Natural killer cell treated with Interleukin-12 subunit alpha and Interleukin-12 subunit beta and Interleukin-15 and Interleukin-18, amount 100 ng/mL, for 72 hours (primary cell): ENCODE results near the gene STAU1. TPM values are rescaled to one million over a fixed set of nuclear protein-coding genes. Genes with fewer than 3 reads are reported as not detected.

Experiments
- ATAC-seq, 2 donors: fragments of 150-1000 bp; cut with Tn5 transposase in 1 of 2; sonication (Bioruptor Pico), chemical (Tn5 transposase) in 1 of 2; 2 replicates each; pipeline ENCODE4 v1.10.0; 2021
- DNase-seq: peaks from one replicate; pipeline ENCODE4 v3.0.0; 2022; ENCODE audit warnings: low spot score
- H3K27ac Mint-ChIP-seq, 2 donors: 1 replicate in 1 of 2; 2 replicates in 1 of 2; pipeline ENCODE4 v1.8.0; 2022; ENCODE audit warnings: mixed read lengths in 2 of 2, mild to moderate bottlenecking in 1 of 2, moderate library complexity in 1 of 2
- H3K27me3 Mint-ChIP-seq, 2 donors: 1 replicate in 1 of 2; 2 replicates in 1 of 2; pipeline ENCODE4 v1.8.0; 2022; ENCODE audit warnings: mixed read lengths in 2 of 2
- H3K36me3 Mint-ChIP-seq: one replicate; pipeline ENCODE4 v1.8.0; 2022; ENCODE audit warnings: mixed read lengths
- H3K4me1 Mint-ChIP-seq, 2 donors: 1 replicate in 1 of 2; 2 replicates in 1 of 2; pipeline ENCODE4 v1.8.0; 2022; ENCODE audit warnings: low read depth in 2 of 2, mixed read lengths in 2 of 2, mild to moderate bottlenecking in 1 of 2
- H3K4me3 Mint-ChIP-seq: one replicate; pipeline ENCODE4 v1.8.0; 2022; ENCODE audit warnings: mixed read lengths
- H3K9me3 Mint-ChIP-seq: 2 replicates; pipeline ENCODE4 v1.8.0; 2022; ENCODE audit warnings: mixed read lengths
- total RNA-seq, 2 donors: library from RNA; stranded (reverse); gene quantifications; one replicate each; pipeline ENCODE4 v1.2.3, GENCODE V29; 2022

Gene STAU1
- 10 to 100 TPM; 77.7 to 86.4 TPM for total RNA-seq

GRCh38 chr20:49187851-49188641 lies at the start of gene STAU1:
STAU1 (minus strand) TSS chr20:49188334; CDS start chr20:49166201, 22,133 bp downstream.
- Mint-ChIP-seq H3K4me3 (peak within 1 kb of the TSS; percentile 100), H3K36me3 (peaks cover 7% of the 10 kb centered on the region), H3K9me3 (no peaks in the 10 kb centered on the region), H3K4me1 (peaks cover 28 to 48% of the 10 kb centered on the region in 2 donors), H3K27ac (peak within 1 kb of the TSS; percentile 83 to 94), H3K27me3 (peaks cover 0 to 2% of the 10 kb centered on the region in 2 donors)
- ATAC-seq (peak; percentile 99), DNase-seq (peak; percentile 97)

GRCh38 chr20:49237531-49237930 lies 49.4 kb upstream of the STAU1 start:
- Mint-ChIP-seq H3K27ac (no peak overlapping the region), H3K4me1 (peaks cover 4 to 8% of the 10 kb centered on the region in 2 donors), H3K4me3 (no peak overlapping the region), H3K36me3 (peaks cover 23% of the 10 kb centered on the region), H3K27me3 (no peaks in the 10 kb centered on the region), H3K9me3 (no peaks in the 10 kb centered on the region)
- ATAC-seq (no peak), DNase-seq (no peak)

DNA sequence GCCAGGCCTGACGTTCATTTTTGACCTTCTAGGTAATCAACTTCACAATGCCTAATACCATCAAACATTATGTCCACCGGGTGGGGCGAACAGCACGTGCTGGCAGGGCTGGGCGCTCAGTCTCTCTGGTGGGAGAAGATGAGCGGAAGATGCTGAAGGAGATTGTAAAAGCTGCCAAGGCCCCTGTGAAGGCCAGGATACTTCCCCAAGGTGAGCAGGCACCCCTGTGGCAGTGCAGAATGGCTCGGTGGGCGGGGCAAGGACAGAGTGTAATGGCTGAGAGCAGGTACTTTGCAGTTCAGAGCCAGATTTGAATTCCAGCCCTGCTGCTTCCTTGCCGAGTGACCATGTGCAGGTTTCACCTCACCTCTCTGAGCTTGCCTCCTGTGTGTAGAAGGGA lies 48.2 kb upstream of the STAU1 start:
- no peak for DNase-seq
- Mint-ChIP-seq H3K36me3 (peaks cover 26% of the 10 kb centered on the region), H3K27ac (no peak overlapping the region), H3K4me1 (peaks cover 4 to 8% of the 10 kb centered on the region in 2 donors), H3K27me3 (no peaks in the 10 kb centered on the region), H3K4me3 (no peak overlapping the region), H3K9me3 (no peaks in the 10 kb centered on the region)
- ATAC-seq = no peak

DNA sequence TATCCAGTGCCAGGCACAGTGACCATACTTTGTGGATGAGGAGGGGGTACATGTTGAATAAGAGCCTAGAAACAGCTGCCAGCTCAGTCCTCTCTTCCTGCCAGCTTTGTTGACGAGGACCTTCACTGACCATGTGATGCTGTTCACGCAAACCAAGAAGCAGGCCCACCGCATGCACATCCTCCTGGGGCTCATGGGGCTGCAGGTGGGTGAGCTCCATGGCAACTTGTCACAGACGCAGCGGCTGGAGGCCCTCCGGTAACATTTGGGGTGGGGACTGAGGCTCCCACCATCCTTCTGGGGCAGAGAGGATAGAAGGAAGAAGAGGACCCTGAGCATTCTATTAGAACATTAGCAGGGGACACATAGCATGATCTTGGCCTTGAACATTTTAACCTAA lies 46.7 kb upstream of the STAU1 start:
- peak overlapping the region in 1 of 2 donors; percentile 52 for H3K27ac Mint-ChIP-seq
- H3K9me3 Mint-ChIP-seq = no peaks in the 10 kb centered on the region
- DNase-seq (no peak), ATAC-seq (no peak)
- no peaks in the 10 kb centered on the region for H3K27me3 Mint-ChIP-seq
- H3K4me3 Mint-ChIP-seq = no peak overlapping the region
- H3K4me1 Mint-ChIP-seq = peaks cover 7 to 8% of the 10 kb centered on the region in 2 donors
- peaks cover 29% of the 10 kb centered on the region for H3K36me3 Mint-ChIP-seq

GRCh38 chr20:49233226-49233625 lies 45.1 kb upstream of the STAU1 start:
- no peaks in the 10 kb centered on the region for H3K27me3 Mint-ChIP-seq
- H3K9me3 Mint-ChIP-seq = no peaks in the 10 kb centered on the region
- H3K4me3 Mint-ChIP-seq = no peak overlapping the region
- ATAC-seq (no peak), DNase-seq (no peak)
- H3K27ac Mint-ChIP-seq = no peak overlapping the region
- H3K36me3 Mint-ChIP-seq = peaks cover 25% of the 10 kb centered on the region
- H3K4me1 Mint-ChIP-seq = peaks cover 7 to 8% of the 10 kb centered on the region in 2 donors

- no peak for DNase-seq
- no peaks in the 10 kb centered on the region for H3K9me3 Mint-ChIP-seq
- no peak for ATAC-seq
- no peaks in the 10 kb centered on the region for H3K27me3 Mint-ChIP-seq
- H3K27ac Mint-ChIP-seq = no peak overlapping the region
- H3K4me3 Mint-ChIP-seq = no peak overlapping the region
- H3K36me3 Mint-ChIP-seq = peaks cover 19% of the 10 kb centered on the region
- H3K4me1 Mint-ChIP-seq = peaks cover 3 to 4% of the 10 kb centered on the region in 2 donors
Measured at GRCh38 chr20:49231471-49231870, 43.3 kb upstream of the STAU1 start.

DNA sequence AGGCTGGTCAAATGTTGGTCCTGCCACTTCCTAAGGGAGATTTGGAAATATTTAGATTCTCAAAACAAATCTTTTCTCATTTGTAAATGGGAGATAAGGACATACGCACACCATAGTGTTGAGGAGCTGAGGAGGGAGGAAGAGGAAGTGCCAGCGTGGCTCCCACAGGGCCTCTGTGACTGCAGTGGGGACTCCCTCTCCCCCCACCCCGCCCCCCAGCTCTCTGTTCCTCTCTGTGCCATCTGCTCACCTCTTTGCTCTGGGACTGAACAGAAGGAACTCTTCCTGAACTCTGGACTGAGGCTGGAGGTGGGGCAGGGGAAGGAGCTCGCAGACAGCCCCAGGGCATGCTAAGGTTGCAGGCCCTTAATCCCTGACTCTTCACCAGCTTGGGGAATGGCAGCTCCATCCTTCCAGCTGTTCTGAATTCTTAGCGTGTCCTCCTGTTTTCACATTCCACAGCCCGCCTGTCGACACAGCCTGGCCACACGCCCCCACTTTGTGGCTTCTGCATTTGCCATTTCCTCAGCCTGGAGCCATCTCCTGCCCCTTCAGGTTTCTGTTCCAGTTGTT lies 42.5 kb upstream of the STAU1 start:
- DNase-seq (no peak), ATAC-seq (no peak)
- Mint-ChIP-seq H3K4me3 (no peak overlapping the region), H3K36me3 (peaks cover 19% of the 10 kb centered on the region), H3K9me3 (no peaks in the 10 kb centered on the region), H3K27ac (peak overlapping the region in 1 of 2 donors; percentile 12), H3K4me1 (peaks cover 4 to 9% of the 10 kb centered on the region in 2 donors), H3K27me3 (no peaks in the 10 kb centered on the region)

GRCh38 chr20:49230021-49230420 lies 41.9 kb upstream of the STAU1 start:
- Mint-ChIP-seq H3K27me3 (no peaks in the 10 kb centered on the region), H3K27ac (peak overlapping the region in 1 of 2 donors; percentile 12), H3K9me3 (no peaks in the 10 kb centered on the region), H3K4me1 (peaks cover 4 to 10% of the 10 kb centered on the region in 2 donors), H3K36me3 (peaks cover 19% of the 10 kb centered on the region), H3K4me3 (no peak overlapping the region)
- ATAC-seq (no peak), DNase-seq (no peak)

DNA sequence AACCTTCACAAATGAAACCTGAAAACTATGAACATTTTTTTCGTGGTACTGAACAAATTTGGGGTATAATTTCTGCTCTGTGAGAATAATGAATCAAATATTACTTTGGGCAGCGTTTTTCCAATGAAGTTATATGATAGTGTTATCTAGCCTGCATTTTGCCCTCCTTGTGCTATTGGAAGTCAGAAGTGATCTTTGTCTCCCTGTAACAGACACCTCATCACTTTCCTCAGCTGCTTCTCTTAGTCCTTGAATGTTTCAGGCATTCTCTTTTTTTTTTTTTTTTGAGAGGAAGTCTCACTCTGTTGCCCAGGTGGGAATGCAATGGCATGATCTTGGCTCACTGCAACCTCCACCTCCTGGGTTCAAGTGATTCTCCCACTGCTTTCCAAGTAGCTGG lies 41.2 kb upstream of the STAU1 start:
- ATAC-seq = no peak
- no peak overlapping the region for H3K27ac Mint-ChIP-seq
- no peak for DNase-seq
- peaks cover 20% of the 10 kb centered on the region for H3K36me3 Mint-ChIP-seq
- no peaks in the 10 kb centered on the region for H3K27me3 Mint-ChIP-seq
- no peak overlapping the region for H3K4me3 Mint-ChIP-seq
- no peaks in the 10 kb centered on the region for H3K9me3 Mint-ChIP-seq
- H3K4me1 Mint-ChIP-seq = peaks cover 0 to 10% of the 10 kb centered on the region in 2 donors

- peaks cover 0 to 10% of the 10 kb centered on the region in 2 donors for H3K4me1 Mint-ChIP-seq
- H3K36me3 Mint-ChIP-seq = peaks cover 22% of the 10 kb centered on the region
- no peak for DNase-seq
- no peaks in the 10 kb centered on the region for H3K27me3 Mint-ChIP-seq
- H3K9me3 Mint-ChIP-seq = no peaks in the 10 kb centered on the region
- ATAC-seq = no peak
- H3K4me3 Mint-ChIP-seq = no peak overlapping the region
- H3K27ac Mint-ChIP-seq = no peak overlapping the region
Measured at GRCh38 chr20:49228676-49229075, 40.5 kb upstream of the STAU1 start.

DNA sequence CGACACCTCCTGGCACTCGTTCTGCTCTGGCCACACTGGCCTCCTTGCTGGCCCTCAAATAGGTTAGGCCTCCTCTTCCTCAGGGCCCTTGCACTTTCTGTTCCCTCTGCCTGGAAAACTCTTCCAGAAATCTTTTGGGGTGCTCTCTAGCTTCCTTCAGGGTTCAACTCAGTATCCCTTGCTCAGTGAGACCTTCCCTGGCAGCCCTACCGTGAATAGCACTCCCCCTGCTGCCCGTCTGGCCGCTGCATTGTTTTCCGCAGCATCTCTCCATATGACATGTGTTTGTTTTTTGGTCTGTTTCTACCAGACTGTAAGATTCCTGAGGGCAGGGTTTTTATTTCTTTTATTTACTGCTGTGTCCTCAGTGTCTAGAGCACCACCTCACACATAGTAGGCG lies 37.8 kb upstream of the STAU1 start:
- H3K4me3 Mint-ChIP-seq = no peak overlapping the region
- peaks cover 6 to 11% of the 10 kb centered on the region in 2 donors for H3K4me1 Mint-ChIP-seq
- ATAC-seq = no peak
- H3K9me3 Mint-ChIP-seq = no peaks in the 10 kb centered on the region
- H3K36me3 Mint-ChIP-seq = peaks cover 20% of the 10 kb centered on the region
- no peak for DNase-seq
- H3K27me3 Mint-ChIP-seq = no peaks in the 10 kb centered on the region
- no peak overlapping the region for H3K27ac Mint-ChIP-seq

- peak overlapping the region; percentile 96 to 98 for H3K27ac Mint-ChIP-seq
- H3K4me3 Mint-ChIP-seq = peak overlapping the region; percentile 99
- H3K36me3 Mint-ChIP-seq = peaks cover 28% of the 10 kb centered on the region
Measured at GRCh38 chr20:49219924-49220831, 32.0 kb upstream of the STAU1 start.

DNA sequence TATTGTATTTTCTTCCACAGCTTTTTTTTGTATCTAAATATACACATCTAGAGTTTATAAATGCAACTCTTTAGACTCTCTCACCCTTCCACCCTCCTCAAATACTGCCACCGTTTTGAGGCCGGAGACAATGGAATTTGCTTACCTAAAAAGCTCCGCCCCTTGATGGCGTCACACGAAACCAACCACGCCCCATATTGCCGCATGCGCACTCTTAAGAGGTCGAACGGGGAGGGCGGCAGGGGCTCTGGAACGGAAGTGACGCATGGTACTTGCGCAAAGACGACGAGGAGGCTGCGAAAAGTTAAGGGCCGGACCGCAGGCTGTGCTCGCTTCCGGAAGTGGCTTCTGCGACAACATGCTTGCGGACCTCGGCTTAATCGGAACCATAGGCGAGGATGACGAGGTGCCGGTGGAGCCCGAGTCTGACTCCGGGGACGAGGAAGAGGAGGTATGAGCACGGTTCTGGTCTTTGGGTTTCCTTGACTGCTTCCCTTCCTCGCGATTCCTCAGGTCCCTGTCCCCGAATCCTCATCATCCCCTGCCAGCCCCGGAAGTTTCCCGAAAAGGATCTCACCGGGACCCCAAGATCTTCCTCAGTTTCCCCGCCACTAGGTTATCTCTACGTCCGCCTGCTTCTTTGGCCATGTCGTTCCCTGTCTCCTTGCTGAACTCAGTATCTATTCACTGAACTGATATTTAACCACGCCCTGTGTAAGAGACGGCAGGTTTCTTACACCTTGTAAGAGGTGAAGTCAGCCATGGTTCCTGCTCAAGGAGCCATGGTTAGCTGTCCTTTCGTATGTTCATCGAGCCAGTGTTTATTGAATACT lies 31.2 kb upstream of the STAU1 start, which contains the start of gene DDX27:
DDX27 (plus strand) TSS at position 326 of the 833 bp plus-strand sequence; CDS start at position 359, 33 bp downstream.
- peak; percentile 97 for DNase-seq
- H3K4me3 Mint-ChIP-seq = peak within 1 kb of the TSS; percentile 99
- peak; percentile 96 to 97 for ATAC-seq
- H3K9me3 Mint-ChIP-seq = no peaks in the 10 kb centered on the region
- peak within 1 kb of the TSS; percentile 96 to 98 for H3K27ac Mint-ChIP-seq
- peaks cover 21% of the 10 kb centered on the region for H3K36me3 Mint-ChIP-seq
- peaks cover 25 to 28% of the 10 kb centered on the region in 2 donors for H3K4me1 Mint-ChIP-seq
- no peaks in the 10 kb centered on the region for H3K27me3 Mint-ChIP-seq

More at GRCh38 chr20:49219924-49220831, 32.0 kb upstream of the STAU1 start:
- DNase-seq = no peak
- H3K9me3 Mint-ChIP-seq = no peaks in the 10 kb centered on the region
- peaks cover 25 to 28% of the 10 kb centered on the region in 2 donors for H3K4me1 Mint-ChIP-seq
- no peaks in the 10 kb centered on the region for H3K27me3 Mint-ChIP-seq
- no peak for ATAC-seq
